Endodermal cell (in vitro differentiated cells): Measurements from ENCODE around the gene GMPS. TPM values are rescaled to one million over a fixed set of nuclear protein-coding genes. Genes with fewer than 3 reads are reported as not detected.
"Not testable (repeated sequence)": the region's sequence is repeated elsewhere in the genome, so short reads cannot be mapped to it uniquely, and the experiment has no call there.

Experiments used
- DNase-seq: peaks from one replicate; pipeline ENCODE4 v3.0.0-alpha.2; 2017
- H3K27ac ChIP-seq: 2 replicates; pipeline ENCODE4 v1.5.1; 2013; ENCODE audit warnings: mild to moderate bottlenecking, low read depth, low read length, moderate library complexity
- H3K27me3 ChIP-seq: 2 replicates; pipeline ENCODE4 v1.6.1; 2013; ENCODE audit warnings: mild to moderate bottlenecking, low read length, moderate library complexity; ENCODE audit not compliant: insufficient read depth, control insufficient read depth, poor library complexity, severe bottlenecking
- H3K36me3 ChIP-seq: 2 replicates; pipeline ENCODE4 v1.7.0; 2013; ENCODE audit warnings: mild to moderate bottlenecking, low read length, moderate library complexity; ENCODE audit not compliant: control insufficient read depth, insufficient read depth
- H3K4me1 ChIP-seq: one replicate; pipeline ENCODE4 v1.7.0; 2013; ENCODE audit warnings: low read length; ENCODE audit not compliant: control insufficient read depth, insufficient read depth
- H3K4me3 ChIP-seq: 2 replicates; pipeline ENCODE4 v1.5.1; 2013; ENCODE audit warnings: mild to moderate bottlenecking, low read length, moderate library complexity
- H3K9ac ChIP-seq: 2 replicates; pipeline ENCODE4 v1.6.1; 2013; ENCODE audit warnings: mild to moderate bottlenecking, low read length, moderate library complexity; ENCODE audit not compliant: poor library complexity, severe bottlenecking; ENCODE audit errors: extremely low read depth
- H3K9me3 ChIP-seq: 2 replicates; pipeline ENCODE4 v1.6.1; 2013; ENCODE audit warnings: mild to moderate bottlenecking, low read length, moderate library complexity; ENCODE audit not compliant: control insufficient read depth
- H3K27ac Mint-ChIP-seq: 2 replicates; pipeline ENCODE4 v1.8.0; 2020; ENCODE audit warnings: mixed read lengths
- H3K27me3 Mint-ChIP-seq: 2 replicates; pipeline ENCODE4 v1.8.0; 2021; ENCODE audit warnings: mild to moderate bottlenecking, mixed read lengths; ENCODE audit not compliant: insufficient read depth
- H3K36me3 Mint-ChIP-seq: 2 replicates; pipeline ENCODE4 v1.8.0; 2020; ENCODE audit warnings: low read depth, mixed read lengths
- H3K4me1 Mint-ChIP-seq: 2 replicates; pipeline ENCODE4 v1.8.0; 2020; ENCODE audit warnings: mixed read lengths
- H3K4me3 Mint-ChIP-seq: 2 replicates; pipeline ENCODE4 v1.8.0; 2020; ENCODE audit warnings: mild to moderate bottlenecking, moderate library complexity, mixed read lengths
- H3K9me3 Mint-ChIP-seq: 2 replicates; pipeline ENCODE4 v1.8.0; 2020; ENCODE audit warnings: mild to moderate bottlenecking, mixed read lengths
- CTCF ChIP-seq: fragments of 200-600 bp; sonication (generic); conservative IDR thresholded peaks from 2 replicates; pipeline ENCODE4 v1.5.0; 2021; ENCODE audit warnings: antibody characterized with exemption, mild to moderate bottlenecking
- WGBS, 2 experiments: methylation state at CpG; one replicate each; pipeline versions ENCODE4 v1.1.5 to v1.1.7; 2013; ENCODE audit warnings: missing lambda C conversion rate in 2 of 2, mixed read lengths in 1 of 2; ENCODE audit not compliant: insufficient coverage in 1 of 2, insufficient read length in 1 of 2; 5-methylcytosine and 5-hydroxymethylcytosine counted together
- total RNA-seq, 2 donors: library from RNA; stranded (reverse); fragmentation: NEBNext Ultra II Directional in 1 of 2; extraction: Animal tissue kit (Norgen Biotek cat#: 25700) in 1 of 2; gene quantifications; 2 replicates in 1 of 2; 3 replicates in 1 of 2; pipeline ENCODE4 v1.2.1, GENCODE V29; 2021

The GMPS gene
- total RNA-seq, 2 donors from 2014 or later = 112 to 138 TPM

GRCh38 chr3:155843569-155843968 lies 26.9 kb upstream of the GMPS start:
- WGBS, 2 experiments = 80% methylated on average over 1 of the region's 1 CpG; no CpG with 5 or more reads in 1 of the 2 experiments
- no peak for DNase-seq
- H3K4me3 Mint-ChIP-seq = no peak overlapping the region

GRCh38 chr3:155846119-155846518 lies 24.3 kb upstream of the GMPS start:
- H3K27ac Mint-ChIP-seq = no peak overlapping the region
- WGBS, 2 experiments = 71 to 96% methylated on average over 1 to 3 of the region's 3 CpGs

More at GRCh38 chr3:155843569-155843968, 26.9 kb upstream of the GMPS start:
- TF ChIP-seq CTCF = no peak
- no peaks in the 10 kb centered on the region for H3K4me1 Mint-ChIP-seq
- H3K36me3 Mint-ChIP-seq = peaks cover 18% of the 10 kb centered on the region
- no peak overlapping the region for H3K27ac Mint-ChIP-seq
- H3K4me1 ChIP-seq = no peaks in the 10 kb centered on the region
- no peaks in the 10 kb centered on the region for H3K9me3 ChIP-seq
- no peak overlapping the region for H3K9ac ChIP-seq
- no peaks in the 10 kb centered on the region for H3K9me3 Mint-ChIP-seq
- H3K27ac ChIP-seq = no peak overlapping the region
- peaks cover 19% of the 10 kb centered on the region for H3K36me3 ChIP-seq
- H3K27me3 Mint-ChIP-seq = no peaks in the 10 kb centered on the region
- H3K27me3 ChIP-seq = no peaks in the 10 kb centered on the region
- no peak overlapping the region for H3K4me3 ChIP-seq

GRCh38 chr3:155847993-155848392 lies 22.5 kb upstream of the GMPS start:
- WGBS, 2 experiments = 87 to 97% methylated on average over 3 of the region's 3 CpGs
- Histone ChIP-seq H3K9ac (no peak overlapping the region), H3K27me3 (no peaks in the 10 kb centered on the region), H3K27ac (no peak overlapping the region), H3K9me3 (no peaks in the 10 kb centered on the region), H3K4me3 (no peak overlapping the region), H3K36me3 (peaks cover 24% of the 10 kb centered on the region), H3K4me1 (no peaks in the 10 kb centered on the region)
- Mint-ChIP-seq H3K27me3 (no peaks in the 10 kb centered on the region), H3K4me1 (peaks cover 14% of the 10 kb centered on the region), H3K27ac (no peak overlapping the region), H3K9me3 (no peaks in the 10 kb centered on the region), H3K36me3 (peaks cover 23% of the 10 kb centered on the region), H3K4me3 (no peak overlapping the region)
- TF ChIP-seq CTCF = no peak
- no peak for DNase-seq

More at GRCh38 chr3:155846119-155846518, 24.3 kb upstream of the GMPS start:
- no peak overlapping the region for H3K4me3 Mint-ChIP-seq
- H3K4me3 ChIP-seq = no peak overlapping the region
- H3K36me3 Mint-ChIP-seq = peaks cover 24% of the 10 kb centered on the region
- no peak for DNase-seq
- H3K36me3 ChIP-seq = peaks cover 29% of the 10 kb centered on the region
- no peaks in the 10 kb centered on the region for H3K4me1 ChIP-seq
- H3K27me3 ChIP-seq = no peaks in the 10 kb centered on the region
- H3K27ac ChIP-seq = no peak overlapping the region
- H3K9me3 Mint-ChIP-seq = no peaks in the 10 kb centered on the region
- no peaks in the 10 kb centered on the region for H3K4me1 Mint-ChIP-seq
- no peaks in the 10 kb centered on the region for H3K27me3 Mint-ChIP-seq
- H3K9me3 ChIP-seq = no peaks in the 10 kb centered on the region
- H3K9ac ChIP-seq = no peak overlapping the region
- TF ChIP-seq CTCF = no peak

GRCh38 chr3:155849404-155849803 lies 21.0 kb upstream of the GMPS start:
- peak overlapping the region; percentile 18 for H3K4me3 ChIP-seq
- H3K9ac ChIP-seq, H3K27ac Mint-ChIP-seq, H3K27me3 Mint-ChIP-seq, H3K4me3 Mint-ChIP-seq, H3K27me3 ChIP-seq, H3K9me3 Mint-ChIP-seq, H3K4me1 ChIP-seq, H3K9me3 ChIP-seq, DNase-seq, H3K27ac ChIP-seq: not testable (repeated sequence)
- H3K36me3 ChIP-seq = peaks cover 24% of the 10 kb centered on the region
- peaks cover 18% of the 10 kb centered on the region for H3K4me1 Mint-ChIP-seq
- H3K36me3 Mint-ChIP-seq = peaks cover 23% of the 10 kb centered on the region
- WGBS, 2 experiments = 93 to 100% methylated on average over 1 to 3 of the region's 3 CpGs
